ENCODE measurements around the gene MYOM1.
"Not testable (repeated sequence)": the region's sequence is repeated elsewhere in the genome, so short reads cannot be mapped to it uniquely, and the experiment has no call there.

The MYOM1 gene

GRCh38 chr18:3058328-3059191 is 161.2 kb downstream of the MYOM1 start:
- no peak for DNase-seq (ENCODE audit: low read depth in 2 of 2)

GRCh38 chr18:3057526-3057925 is 162.2 kb downstream of the MYOM1 start:
- DNase-seq (ENCODE audit: low read depth in 2 of 2) = no peak

- DNase-seq (ENCODE audit: low read depth in 2 of 2) = no peak
Measured at GRCh38 chr18:3056311-3056710, 163.5 kb downstream of the MYOM1 start.

GRCh38 chr18:3055816-3056215 is 164.0 kb downstream of the MYOM1 start:
- no peak for DNase-seq (ENCODE audit: low read depth in 2 of 2)

- no peak for DNase-seq (ENCODE audit: low read depth in 2 of 2)
Measured at GRCh38 chr18:3055186-3055728, 164.5 kb downstream of the MYOM1 start.

- no peak for DNase-seq (ENCODE audit: low read depth in 2 of 2)
Measured at GRCh38 chr18:3054780-3055179, 165.0 kb downstream of the MYOM1 start.

- no peak for DNase-seq (ENCODE audit: low read depth in 2 of 2)
Measured at GRCh38 chr18:3054214-3054613, 165.6 kb downstream of the MYOM1 start.

- no peak for DNase-seq (ENCODE audit: low read depth in 2 of 2)
Measured at GRCh38 chr18:3053081-3053480, 166.7 kb downstream of the MYOM1 start.

GRCh38 chr18:3052411-3052758 is 167.4 kb downstream of the MYOM1 start:
- DNase-seq (ENCODE audit: low read depth in 2 of 2) = no peak

- no peak for DNase-seq (ENCODE audit: low read depth in 2 of 2)
Measured at GRCh38 chr18:3051718-3052410, 167.9 kb downstream of the MYOM1 start.

GRCh38 chr18:3049897-3050454 is 169.8 kb downstream of the MYOM1 start:
- DNase-seq (ENCODE audit: low read depth in 2 of 2) = not testable (repeated sequence)

GRCh38 chr18:3048820-3049349 is 170.9 kb downstream of the MYOM1 start:
- DNase-seq (ENCODE audit: low read depth in 2 of 2) = no peak

GRCh38 chr18:3048121-3048520 is 171.6 kb downstream of the MYOM1 start:
- no peak for DNase-seq (ENCODE audit: low read depth in 2 of 2)

GRCh38 chr18:3046216-3046808 is 173.5 kb downstream of the MYOM1 start:
- peak in 1 of 2 donors; percentile 14 for DNase-seq (ENCODE audit: low read depth in 2 of 2)

GRCh38 chr18:3044931-3045698 is 174.7 kb downstream of the MYOM1 start:
- no peak for DNase-seq (ENCODE audit: low read depth in 2 of 2)

GRCh38 chr18:3042379-3042778 is 177.4 kb downstream of the MYOM1 start:
- DNase-seq (ENCODE audit: low read depth in 2 of 2) = no peak

GRCh38 chr18:3041843-3042242 is 177.9 kb downstream of the MYOM1 start:
- no peak for DNase-seq (ENCODE audit: low read depth in 2 of 2)

GRCh38 chr18:3040881-3041280 is 178.9 kb downstream of the MYOM1 start:
- DNase-seq (ENCODE audit: low read depth in 2 of 2) = no peak

GRCh38 chr18:3040173-3040572 is 179.6 kb downstream of the MYOM1 start:
- DNase-seq (ENCODE audit: low read depth in 2 of 2) = no peak

GRCh38 chr18:3037423-3037915 is 182.3 kb downstream of the MYOM1 start:
- no peak for DNase-seq (ENCODE audit: low read depth in 2 of 2)

GRCh38 chr18:3036108-3036507 is 183.7 kb downstream of the MYOM1 start:
- no peak for DNase-seq (ENCODE audit: low read depth in 2 of 2)
